GM21515 (cell line): Measurements from ENCODE around the gene SLAIN2.

Source experiments
- ATAC-seq: cut with Tn5 transposase; IDR thresholded peaks from one replicate; pipeline ENCODE4 v1.9.1; 2021; ENCODE audit not compliant: unreplicated experiment

SLAIN2 gene

DNA sequence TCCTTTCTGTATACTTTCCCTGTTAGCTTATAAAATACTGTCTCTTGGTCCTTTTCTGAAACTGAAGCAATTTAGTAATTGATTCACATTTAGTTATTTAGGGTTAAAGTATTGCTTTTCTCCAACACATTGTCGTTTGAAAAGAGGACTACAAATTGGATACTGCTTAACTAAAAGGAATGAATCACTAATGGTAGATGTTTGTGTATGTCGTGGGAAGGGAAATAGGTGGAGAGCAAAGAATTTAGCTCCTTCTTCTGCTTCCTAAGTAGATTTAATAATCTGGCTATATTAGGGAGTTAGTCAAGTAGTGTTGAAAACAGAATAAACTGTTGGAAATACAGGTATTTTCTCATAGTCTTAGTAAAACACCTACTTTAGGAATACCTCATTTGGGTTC lies 27.9 kb downstream of the SLAIN2 start:
- ATAC-seq = no peak

DNA sequence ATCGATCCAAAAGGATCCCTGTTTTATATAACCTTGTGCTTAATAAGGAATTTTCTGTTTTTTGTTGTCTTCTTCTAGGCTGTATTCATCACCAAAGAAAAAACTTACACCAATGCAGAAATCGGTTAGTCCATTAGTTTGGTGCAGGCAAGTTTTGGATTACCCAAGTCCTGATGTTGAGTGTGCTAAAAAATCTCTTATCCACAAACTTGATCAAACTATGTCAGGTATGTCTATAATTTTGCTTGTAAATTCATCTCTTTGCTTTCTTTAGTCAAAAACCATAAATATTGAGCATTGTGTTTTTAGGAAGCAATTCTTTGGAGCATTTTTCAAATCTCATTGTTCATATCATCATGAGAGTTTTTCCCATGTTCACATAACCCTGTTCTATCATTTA lies 28.4 kb downstream of the SLAIN2 start:
- ATAC-seq = no peak

DNA sequence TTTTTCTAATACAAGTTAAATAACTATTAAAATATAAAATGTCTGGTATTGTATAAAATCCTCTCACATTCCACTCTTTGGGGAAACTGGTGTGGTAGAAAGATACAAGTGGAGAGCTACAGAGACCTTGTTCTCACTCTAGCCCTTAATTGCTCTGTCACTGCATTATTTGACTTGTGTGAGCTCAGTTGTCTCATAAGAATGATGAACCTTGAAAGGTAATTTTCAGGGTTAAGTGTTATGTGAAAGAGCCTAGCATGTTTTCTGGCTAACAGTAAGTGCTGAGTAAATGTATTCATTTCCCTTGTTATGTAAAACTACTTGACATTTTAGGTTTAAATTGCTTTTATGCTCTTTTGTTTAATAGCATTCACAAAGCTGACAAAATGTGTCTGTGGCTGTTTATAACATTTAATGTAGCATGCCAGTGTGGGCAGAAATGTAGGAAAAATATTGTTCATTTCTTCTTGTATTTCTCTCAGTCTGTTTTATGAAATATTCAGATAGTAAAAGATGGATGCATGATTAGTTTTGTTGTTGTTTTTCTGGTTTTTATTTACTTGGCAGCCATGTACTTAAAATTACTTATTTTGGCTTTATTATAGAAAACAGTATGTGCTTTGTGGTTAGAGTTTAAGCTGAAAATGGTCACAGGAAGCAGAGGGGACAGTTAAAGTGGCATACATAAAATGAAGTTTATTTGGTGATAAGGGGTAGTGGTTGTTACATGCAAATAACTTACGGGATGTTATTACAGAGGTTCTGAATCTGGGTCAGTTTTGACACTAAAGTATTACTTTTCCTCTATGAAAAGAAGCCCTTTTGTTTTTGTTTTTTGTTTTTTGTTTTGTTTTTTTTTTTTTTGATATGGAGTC lies 29.2 kb downstream of the SLAIN2 start:
- ATAC-seq = no peak

DNA sequence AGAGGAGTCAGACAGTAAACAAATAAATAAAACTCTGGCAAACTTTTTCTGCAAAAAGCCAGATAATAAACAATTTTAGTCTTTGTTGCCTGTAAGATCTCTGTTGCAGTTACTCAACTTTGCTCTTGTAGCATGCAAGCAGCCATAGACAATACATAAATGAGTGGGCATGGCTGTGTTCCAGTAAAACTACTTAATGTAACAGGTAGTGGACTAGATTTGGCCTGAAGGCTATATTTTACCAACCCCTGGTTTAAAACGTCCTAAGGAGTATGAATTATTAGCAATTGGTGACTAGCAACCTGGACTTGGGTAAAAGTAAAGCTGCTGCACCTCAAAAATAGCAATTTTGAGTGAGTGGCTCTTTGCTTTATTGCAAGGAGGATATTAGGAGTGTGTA lies 30.9 kb downstream of the SLAIN2 start:
- ATAC-seq = no peak

DNA sequence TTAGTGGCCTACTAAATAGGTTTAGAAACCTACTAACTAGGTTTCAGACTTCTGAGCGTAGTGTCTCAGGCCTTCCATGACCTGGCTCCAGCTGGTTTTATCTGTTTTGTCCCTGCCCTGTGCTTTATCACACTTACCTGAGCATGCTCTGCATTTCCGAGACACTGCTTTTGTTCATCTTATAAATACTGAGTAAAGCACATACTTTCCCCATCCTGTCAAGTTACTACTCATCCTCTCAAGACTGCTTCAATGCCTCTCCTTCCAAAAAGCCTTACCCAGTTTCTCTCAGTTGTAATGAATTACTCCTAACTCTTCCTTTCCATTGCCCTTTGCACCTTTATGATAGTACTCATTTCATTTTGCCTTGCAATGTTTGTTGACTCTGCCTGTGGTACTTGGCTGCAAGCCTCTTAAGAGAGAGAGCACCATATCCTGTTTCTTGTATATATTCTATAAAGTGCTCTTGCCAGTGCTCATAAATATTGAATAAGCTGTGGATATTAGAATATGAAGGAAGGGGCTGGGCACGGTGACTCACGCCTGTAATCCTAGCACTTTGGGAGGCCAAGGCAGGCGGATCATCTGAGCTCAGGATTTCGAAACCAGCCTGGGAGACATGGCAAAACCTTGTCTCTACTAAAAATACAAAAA lies 34.4 kb downstream of the SLAIN2 start:
- no peak for ATAC-seq

DNA sequence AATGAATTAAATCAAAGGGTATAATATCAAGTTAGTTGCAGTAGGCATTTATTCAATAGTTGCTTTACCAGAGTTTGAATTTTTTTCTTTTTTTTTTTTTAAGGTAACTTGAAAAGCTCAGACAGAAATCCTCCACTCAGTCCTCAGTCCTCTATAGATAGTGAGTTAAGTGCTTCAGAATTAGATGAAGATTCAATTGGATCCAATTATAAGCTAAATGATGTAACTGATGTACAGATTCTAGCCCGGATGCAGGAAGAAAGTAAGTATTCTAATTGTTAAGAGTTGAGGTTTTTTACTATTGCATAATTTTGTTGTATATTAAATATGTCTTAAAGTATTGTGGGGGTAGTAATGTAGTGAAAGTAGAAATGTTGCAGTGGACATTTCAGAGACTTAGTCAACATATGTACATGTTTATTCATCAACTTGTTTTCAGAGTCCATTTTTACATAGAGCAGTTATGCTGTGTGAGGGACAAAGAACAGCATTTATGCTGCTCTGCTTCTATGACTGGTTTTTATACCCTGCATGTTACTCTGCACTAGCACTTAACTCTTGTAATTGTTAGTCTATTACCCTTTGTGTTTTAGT lies 38.4 kb downstream of the SLAIN2 start:
- ATAC-seq = no peak

DNA sequence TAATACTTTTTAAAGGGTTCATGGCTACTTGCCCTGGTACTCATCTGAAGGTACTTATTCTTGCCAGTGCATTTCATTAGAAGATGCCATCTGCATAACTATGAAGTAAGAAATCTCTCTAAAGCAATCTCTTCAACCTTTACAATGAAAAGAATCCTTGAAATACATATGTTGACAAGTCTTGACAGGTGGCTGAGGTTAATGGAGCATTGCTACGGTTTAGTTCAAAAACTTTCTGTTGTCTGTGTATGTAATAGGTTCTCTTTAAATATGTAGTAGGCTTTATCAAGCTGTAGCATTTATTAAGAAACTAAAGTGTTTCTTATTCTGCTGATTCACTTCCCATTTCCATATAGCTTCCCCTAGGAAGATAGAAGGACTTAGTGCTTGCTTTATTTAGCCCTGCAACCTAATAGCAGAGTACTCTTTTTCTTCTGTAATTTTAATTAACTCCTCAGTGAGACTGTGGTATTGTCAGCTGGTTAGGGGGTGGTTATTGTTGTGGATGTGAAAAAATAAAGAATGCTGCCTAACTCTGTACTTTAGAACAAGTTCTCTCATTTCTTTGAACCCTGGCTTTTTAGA lies 39.3 kb downstream of the SLAIN2 start:
- ATAC-seq = no peak

DNA sequence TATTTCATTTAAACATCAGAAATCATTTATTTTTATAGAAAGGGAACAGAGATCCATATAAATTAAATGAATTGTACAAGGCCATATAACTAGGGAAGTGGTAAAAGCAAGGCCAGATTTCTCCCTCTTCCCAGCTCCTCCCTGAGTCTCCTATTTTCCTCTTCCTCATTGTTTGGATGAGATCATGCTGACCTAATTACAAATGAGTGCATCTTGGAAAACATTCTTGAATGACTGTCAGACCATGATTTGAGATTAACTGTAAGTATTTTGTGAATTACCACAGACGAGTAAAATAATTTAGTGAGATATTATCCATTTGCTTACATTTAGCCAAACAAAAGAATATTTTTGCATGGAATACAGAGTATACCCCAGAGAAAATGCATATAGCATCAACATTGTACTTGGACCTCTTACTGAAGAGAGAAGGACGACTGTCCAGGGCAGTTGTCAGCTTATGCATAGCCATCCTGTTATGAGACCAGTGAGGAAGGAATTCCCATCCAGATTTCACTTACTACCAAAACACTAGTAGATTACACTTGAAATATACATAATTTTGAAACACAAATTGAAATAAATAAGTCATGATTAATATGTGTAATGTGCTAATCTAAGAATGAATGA lies 47.3 kb downstream of the SLAIN2 start:
- ATAC-seq = no peak

DNA sequence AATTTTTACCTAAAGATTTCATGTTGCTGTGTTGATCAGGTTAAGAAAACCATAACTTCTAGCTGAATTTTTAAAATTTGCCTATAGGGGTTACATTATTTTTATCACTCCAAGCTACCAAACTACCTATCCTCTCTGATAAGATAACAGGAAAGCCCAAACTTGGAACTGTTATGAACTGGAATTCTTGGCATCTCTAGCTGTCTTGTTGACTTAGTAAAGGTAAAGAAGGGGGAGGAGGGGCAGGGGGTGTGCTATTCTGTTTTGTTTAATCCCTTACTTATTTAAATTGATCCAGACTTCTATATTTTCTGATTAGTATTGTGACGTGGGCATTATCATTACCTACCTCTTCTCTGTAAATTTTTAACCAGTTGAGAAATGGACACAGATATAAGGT lies 54.7 kb downstream of the SLAIN2 start:
- ATAC-seq = no peak

DNA sequence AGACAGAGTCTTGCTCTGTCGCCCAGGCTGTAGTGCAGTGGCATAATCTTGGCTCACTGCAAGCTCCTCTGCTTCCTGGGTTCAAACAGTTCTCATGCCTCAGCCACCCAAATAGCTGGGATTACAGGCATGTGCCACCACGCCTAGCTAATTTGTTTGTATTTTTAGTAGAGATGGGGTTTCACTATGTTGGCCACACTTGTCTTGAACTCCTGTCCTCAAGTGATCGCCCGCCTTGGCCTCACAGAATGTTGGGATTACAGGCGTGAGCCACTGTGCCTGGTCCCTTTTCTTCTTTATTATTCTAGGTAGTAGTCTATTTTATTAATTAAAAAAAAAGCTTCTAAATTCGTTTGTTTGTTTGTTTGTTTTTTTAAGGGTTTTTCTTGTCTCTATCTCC lies 59.1 kb downstream of the SLAIN2 start:
- no peak for ATAC-seq

DNA sequence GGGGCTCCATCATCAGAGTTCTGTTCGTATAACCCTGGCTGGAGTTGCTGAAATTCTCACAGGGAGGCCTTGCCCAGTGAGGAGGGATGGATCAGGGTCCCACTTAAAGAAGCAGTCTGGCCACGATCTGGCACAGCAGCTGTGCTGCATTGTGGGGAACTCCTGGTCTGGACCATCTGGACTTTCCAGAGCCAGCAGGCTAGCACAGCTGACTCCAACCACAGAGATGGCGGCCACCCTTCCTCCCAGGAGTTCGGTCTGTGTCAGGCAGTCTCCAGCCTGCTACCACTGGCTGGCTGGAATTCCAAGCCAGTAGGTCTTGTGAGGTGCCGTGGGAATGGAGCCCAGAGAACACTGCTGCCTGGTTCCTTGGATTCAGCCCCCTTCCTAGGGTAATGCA lies 62.0 kb downstream of the SLAIN2 start:
- ATAC-seq = no peak

DNA sequence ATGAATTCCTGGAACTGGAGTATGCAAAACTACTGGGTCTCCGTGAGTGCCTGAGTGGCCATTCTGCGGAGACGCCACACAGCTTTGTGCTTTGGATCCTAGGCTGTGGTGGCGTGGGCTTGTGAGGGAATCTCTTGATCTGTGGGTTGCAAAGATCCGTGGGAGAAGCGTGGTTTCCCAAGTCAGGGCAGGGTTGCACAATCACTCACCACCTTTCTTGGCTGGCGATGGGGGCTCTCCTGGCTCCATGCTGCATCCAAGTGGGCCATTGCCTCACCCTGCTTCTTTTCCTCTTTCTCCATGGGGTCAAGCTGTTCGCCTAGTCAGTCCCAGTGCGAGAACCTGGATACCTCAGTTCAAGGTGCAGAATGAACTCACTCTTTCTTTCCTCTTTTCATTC lies 62.5 kb downstream of the SLAIN2 start:
- ATAC-seq = no peak

DNA sequence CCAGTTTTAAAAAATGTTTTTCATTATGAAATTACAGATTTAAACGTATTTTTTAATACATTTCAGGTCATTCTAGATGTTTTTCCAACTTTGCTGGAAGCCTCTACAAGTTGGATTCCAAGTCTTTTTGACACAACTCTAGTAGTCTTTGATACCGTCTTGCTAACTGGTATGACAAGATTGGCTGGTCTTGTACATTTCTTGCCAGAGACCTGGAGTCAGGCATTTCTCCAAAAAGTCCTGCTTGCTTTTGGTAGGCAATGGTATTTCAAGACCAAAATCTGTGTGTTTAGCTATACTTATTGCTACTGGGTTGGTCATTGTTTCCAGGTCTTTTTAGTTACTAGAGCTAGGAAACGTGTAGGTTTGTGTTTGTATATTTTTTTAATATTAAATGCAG lies 64.6 kb downstream of the SLAIN2 start:
- ATAC-seq = no peak

DNA sequence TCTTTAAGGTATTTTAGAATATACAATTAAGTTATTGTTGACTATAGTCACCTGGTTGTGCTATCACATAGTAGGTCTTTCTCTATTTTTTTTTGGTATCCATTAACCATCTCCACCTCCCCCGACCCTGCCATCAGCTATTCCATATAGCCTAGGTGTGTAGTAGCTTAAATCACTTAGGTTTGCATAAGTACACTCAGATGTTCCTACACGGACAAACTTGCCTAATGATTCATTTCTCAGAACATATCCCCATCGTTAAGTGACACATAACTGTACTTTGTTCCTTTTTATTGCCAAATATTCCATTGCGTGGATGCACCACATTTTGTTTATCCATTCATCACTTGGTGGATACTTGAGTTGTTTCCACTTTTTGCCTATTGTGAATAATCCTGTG lies 67.9 kb downstream of the SLAIN2 start:
- ATAC-seq = no peak

DNA sequence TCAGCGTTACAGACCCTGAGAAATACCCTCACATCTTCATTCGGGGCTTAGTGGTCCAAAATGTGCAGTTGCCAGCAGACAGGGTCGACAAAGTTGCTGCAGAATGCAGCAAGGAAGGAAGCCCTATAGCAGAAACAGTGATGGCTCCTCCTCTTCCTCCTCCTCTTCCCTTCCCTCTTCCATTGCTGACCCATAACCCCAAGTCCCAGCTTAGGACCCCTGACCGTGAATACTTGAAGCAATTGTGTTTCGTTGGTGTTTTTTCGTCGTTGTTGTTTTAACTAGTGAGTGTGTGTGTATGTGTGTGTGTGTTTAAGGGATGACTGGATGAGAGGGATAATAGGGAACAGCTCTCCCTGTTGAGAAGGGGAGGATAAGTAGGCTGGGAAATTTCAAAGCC lies 69.5 kb downstream of the SLAIN2 start:
- ATAC-seq = no peak

DNA sequence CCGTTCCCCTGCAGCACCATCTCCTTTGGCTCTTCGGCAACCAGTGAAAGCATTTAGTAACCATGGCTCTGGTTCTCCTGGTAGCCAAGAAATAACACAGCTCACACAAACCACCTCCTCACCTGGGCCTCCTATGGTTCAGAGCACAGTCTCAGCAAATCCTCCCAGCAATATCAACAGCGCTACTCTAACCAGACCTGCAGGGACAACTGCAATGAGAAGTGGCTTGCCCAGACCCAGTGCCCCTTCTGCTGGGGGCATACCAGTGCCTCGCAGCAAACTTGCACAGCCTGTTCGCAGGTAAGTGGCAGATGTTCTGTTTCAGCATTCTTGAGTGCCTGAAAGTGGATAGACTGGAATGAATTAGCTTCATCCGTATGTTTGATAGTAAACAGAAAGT lies 78.8 kb downstream of the SLAIN2 start:
- ATAC-seq = no peak

DNA sequence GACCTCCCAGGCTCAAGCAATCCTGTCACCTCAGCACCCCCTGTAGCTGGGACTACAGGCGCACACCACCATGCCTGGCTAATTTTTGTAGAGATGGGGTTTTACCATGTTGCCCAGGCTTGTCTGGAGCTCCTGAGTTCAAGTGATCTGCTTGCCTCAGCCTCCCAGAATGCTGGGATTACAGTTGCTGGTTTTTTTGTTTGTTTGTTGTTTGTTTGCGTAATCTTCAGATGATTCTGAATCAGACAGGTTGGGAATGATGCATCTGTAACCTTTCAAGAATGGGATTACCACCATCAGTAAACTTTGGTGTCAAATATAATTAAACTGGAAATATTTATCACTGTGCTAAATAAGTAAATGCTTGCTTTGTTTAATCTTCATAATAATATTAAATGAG lies 79.8 kb downstream of the SLAIN2 start:
- ATAC-seq = no peak

DNA sequence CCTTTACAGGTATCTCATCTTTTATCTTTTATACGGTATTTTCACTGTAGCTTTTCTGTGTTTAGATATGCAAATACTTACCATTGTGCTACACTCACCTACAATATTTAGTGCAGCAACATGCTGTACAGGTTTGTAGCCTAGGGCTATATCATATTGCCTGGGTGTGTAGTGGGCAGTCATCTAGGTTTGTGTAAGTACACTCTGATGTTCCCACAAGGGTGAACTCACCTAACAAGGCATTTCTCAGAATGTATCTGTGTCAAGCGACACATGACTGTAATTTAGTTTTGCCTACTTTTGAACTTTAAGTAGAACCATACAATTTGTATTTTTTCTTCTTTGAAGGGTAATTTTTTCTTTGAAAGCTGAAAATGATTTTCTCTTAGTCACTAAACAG lies 87.6 kb downstream of the SLAIN2 start:
- ATAC-seq = no peak

DNA sequence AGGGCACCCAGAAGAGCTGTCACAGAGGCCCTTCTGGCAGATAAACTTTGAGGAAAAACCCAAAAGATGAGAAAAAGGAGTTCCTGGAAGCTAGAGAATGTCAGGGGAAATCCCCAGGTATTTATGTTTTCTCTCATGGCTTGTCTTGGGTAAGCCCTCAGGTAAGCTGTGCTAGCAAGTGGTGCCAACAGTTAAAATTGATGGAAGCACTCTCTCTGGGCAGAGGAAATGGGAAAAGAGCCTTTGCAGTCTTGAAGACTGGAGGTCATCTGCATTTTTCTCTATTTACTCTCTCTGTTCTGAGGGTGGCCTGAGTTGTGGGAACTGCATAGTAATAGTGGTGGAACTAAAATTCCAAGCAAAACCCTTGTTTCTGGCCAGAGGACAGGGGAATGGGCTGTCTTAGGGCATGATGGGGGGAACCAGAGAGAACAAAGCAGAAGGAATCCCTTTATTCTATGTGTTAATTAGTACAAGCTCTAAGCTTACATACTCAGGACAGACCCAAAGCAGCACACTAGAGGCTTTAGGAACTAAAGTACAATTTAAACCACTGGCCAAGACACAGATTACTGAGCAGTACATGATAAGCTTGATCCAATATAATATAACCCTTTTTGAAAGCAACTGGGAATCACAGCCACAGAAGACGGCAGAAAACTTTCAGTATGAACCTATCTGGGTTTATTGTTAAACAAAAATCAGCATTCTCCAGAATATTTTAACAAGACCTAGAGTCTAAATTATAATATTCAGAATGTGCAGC lies 88.6 kb downstream of the SLAIN2 start:
- no peak for ATAC-seq

DNA sequence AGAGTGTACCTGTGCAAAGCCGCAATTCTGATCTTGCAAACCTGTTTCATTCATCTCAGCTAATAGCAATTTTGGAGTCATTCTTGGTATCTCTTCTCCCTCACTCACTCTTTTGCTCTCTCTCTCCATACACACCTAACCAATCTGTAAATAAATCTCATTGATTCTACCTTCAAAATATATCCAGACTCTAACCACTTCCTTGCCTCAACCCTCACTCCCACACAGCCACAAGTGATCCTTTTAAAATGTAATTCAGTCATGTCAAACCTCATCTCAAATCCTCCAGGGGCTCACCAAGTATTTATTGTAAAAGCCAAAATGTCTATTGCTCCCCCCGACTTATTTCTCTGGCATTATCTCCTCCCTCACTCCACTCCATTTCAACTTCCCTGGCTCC lies 90.1 kb downstream of the SLAIN2 start:
- ATAC-seq = no peak

DNA sequence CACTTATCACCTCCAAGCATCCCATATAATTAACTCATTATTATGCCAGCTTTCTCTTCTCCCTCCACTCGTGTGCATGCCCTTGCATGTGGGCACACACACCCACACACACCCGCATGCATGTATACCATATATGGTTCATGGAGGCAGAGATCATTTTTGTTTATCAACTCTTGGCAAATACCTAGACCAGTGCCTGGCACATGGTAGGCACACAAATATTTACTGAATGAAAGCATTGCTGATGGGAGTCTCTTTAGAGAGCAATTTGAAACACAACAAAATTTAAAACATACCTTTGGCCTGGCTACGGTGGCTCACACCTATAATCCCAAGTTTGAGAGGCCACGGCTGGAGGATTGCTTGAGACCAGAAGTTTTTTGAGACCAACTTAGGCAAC lies 90.7 kb downstream of the SLAIN2 start:
- ATAC-seq = no peak
